Adrenal gland (tissue), 12 donors: Measurements from ENCODE around the gene GLYAT. TPM values are rescaled to one million over a fixed set of nuclear protein-coding genes. Genes with fewer than 3 reads are reported as not detected.
"Not testable (repeated sequence)": the region's sequence is repeated elsewhere in the genome, so short reads cannot be mapped to it uniquely, and the experiment has no call there.

Experiments
- DNase-seq, 7 donors: peaks; one replicate each; pipeline ENCODE4 v3.0.0-alpha.2; 2019 to 2020
- H3K27ac ChIP-seq, 5 donors: fragments of 200-600 bp; sonication (generic) in 4 of 5; 1 replicate in 3 of 5; 2 replicates in 2 of 5; pipeline versions ENCODE4 v1.5.1 to v1.8.0; 2016 to 2020; ENCODE audit warnings: mild to moderate bottlenecking in 1 of 5
- H3K27me3 ChIP-seq: fragments of 200-600 bp; 2 replicates; pipeline ENCODE4 v1.8.0; 2021
- H3K36me3 ChIP-seq, 2 donors: fragments of 200-600 bp; replicated peaks in 1 of 2; 1 replicate in 1 of 2; 2 replicates in 1 of 2; pipeline versions ENCODE4 v1.5.1 to v1.8.0; 2018 to 2022
- H3K4me1 ChIP-seq, 2 donors: fragments of 200-600 bp; replicated peaks in 1 of 2; 1 replicate in 1 of 2; 2 replicates in 1 of 2; pipeline versions ENCODE4 v1.5.1 to v1.8.0; 2018 to 2021
- H3K4me3 ChIP-seq, 4 donors: fragments of 200-600 bp; sonication (generic) in 3 of 4; one replicate each; pipeline ENCODE4 v1.5.1; 2016 to 2018
- H3K9me3 ChIP-seq, 3 donors: fragments of 200-600 bp; sonication (generic) in 1 of 3; replicated peaks in 1 of 3; 1 replicate in 2 of 3; 2 replicates in 1 of 3; pipeline versions ENCODE4 v1.5.1 to v1.8.0; 2016 to 2021
- CTCF ChIP-seq, 6 experiments: fragments of 450-650 bp in 4 of 6; fragments of 200-600 bp in 2 of 6; sonication (generic) in 1 of 6; IDR thresholded peaks; 1 replicate in 5 of 6; 2 replicates in 1 of 6; pipeline versions ENCODE4 v1.5.1 to v1.8.0; 2016 to 2021; ENCODE audit warnings: antibody characterized with exemption in 6 of 6, mild to moderate bottlenecking in 2 of 6, moderate library complexity in 1 of 6
- POLR2A ChIP-seq, 2 donors: fragments of 450-650 bp; IDR thresholded peaks; one replicate each; pipeline ENCODE4 v1.6.1; 2017; ENCODE audit warnings: antibody characterized with exemption in 2 of 2, mild to moderate bottlenecking in 2 of 2, moderate library complexity in 1 of 2
- WGBS, 4 donors: extraction: QIAGEN DNeasy Blood & Tissue Kit in 2 of 4; methylation state at CpG; one replicate each; pipeline versions ENCODE4 v1.1.5 to v1.1.7; 2013 to 2017; 5-methylcytosine and 5-hydroxymethylcytosine counted together
- intact Hi-C, 2 donors: fragments of 100-400 bp; cut with DNase I; formaldehyde crosslinking; loops; one replicate each; pipeline versions ENCODE4 v1.14.1 to v1.15.0; 2022 to 2023
- polyA plus RNA-seq, 3 donors: library from polyadenylated mRNA; stranded (reverse); fragments of 200-250 nt in 2 of 3; fragments of 350-450 nt in 1 of 3; fragmentation: Illumina TruSeq in 1 of 3; extraction: RNeasy Lipid Tissue Mini Kit (QIAGEN cat#74804) in 1 of 3; gene quantifications; one replicate each; pipeline ENCODE4 v1.2.3, GENCODE V29; 2013 to 2014
- total RNA-seq, 9 donors: library from RNA; depleted of rRNA in 4 of 9; stranded (reverse); fragments of >200 nt in 4 of 9; fragments of 120-200 nt in 1 of 9; fragmentation: NEBNext Ultra II Directional in 1 of 9; extraction: Animal tissue kit (Norgen Biotek cat#: 25700) in 1 of 9; gene quantifications; one replicate each; pipeline versions ENCODE4 v1.1.0 to v1.2.4, GENCODE V29; 2013 to 2023
- donor health status: healthy with polysubstance abuse.
- donor health status: Bipolar disorder and iron deficiency.
- donor health status: DM: yes; HTN: yes; CAD: no.
- donor health status: DM: no; HTN: no; CAD: no.
- donor health status: DM: no; HTN: no; CAD: no.
- donor health status: DM: yes; HTN: yes; CAD: no.

Gene GLYAT
- total and polyA plus RNA-seq, 12 donors, result 0.09 to 0.29 (median 0.13) TPM; not detected in 9

- no peak overlapping the region for H3K27ac ChIP-seq
- intact Hi-C loops, result no loop called here
- H3K9me3 ChIP-seq, result no peaks in the 10 kb centered on the region
- H3K36me3 ChIP-seq, result no peaks in the 10 kb centered on the region
- H3K4me1 ChIP-seq, result no peaks in the 10 kb centered on the region
- WGBS, 4 donors, result 69 to 94% (median 89%) methylated on average over 1 of the region's 1 CpG
- no peak overlapping the region for H3K4me3 ChIP-seq
- H3K27me3 ChIP-seq, result no peaks in the 10 kb centered on the region
- no peak for DNase-seq
- TF ChIP-seq POLR2A (IDR thresholded peaks at IDR 0.05) (no peak), CTCF (IDR thresholded peaks at IDR 0.05) (no peak)
Measured at GRCh38 chr11:58693026-58693425, 38.7 kb downstream of the GLYAT start.

- TF ChIP-seq CTCF (IDR thresholded peaks at IDR 0.05), result no peak
- TF ChIP-seq POLR2A (IDR thresholded peaks at IDR 0.05), result no peak
Measured at GRCh38 chr11:58691675-58692074, 40.1 kb downstream of the GLYAT start.

GRCh38 chr11:58688789-58689503, 42.8 kb downstream of the GLYAT start:
- 69 to 83% (median 75%) methylated on average over 4 of the region's 4 CpGs for WGBS, 4 donors
- no peak overlapping the region for H3K4me3 ChIP-seq
- TF ChIP-seq CTCF (IDR thresholded peaks at IDR 0.05) (no peak), POLR2A (IDR thresholded peaks at IDR 0.05) (no peak)
- H3K4me1 ChIP-seq, result no peaks in the 10 kb centered on the region
- no peaks in the 10 kb centered on the region for H3K36me3 ChIP-seq
- no peak for DNase-seq
- intact Hi-C loops, result no loop called here
- no peaks in the 10 kb centered on the region for H3K9me3 ChIP-seq
- no peak overlapping the region for H3K27ac ChIP-seq
- no peaks in the 10 kb centered on the region for H3K27me3 ChIP-seq

More at GRCh38 chr11:58691675-58692074, 40.1 kb downstream of the GLYAT start:
- DNase-seq, result no peak
- Histone ChIP-seq H3K36me3 (no peaks in the 10 kb centered on the region), H3K9me3 (no peaks in the 10 kb centered on the region), H3K27ac (no peak overlapping the region), H3K4me1 (no peaks in the 10 kb centered on the region), H3K27me3 (no peaks in the 10 kb centered on the region), H3K4me3 (no peak overlapping the region)
- intact Hi-C loops, result no loop called here
- WGBS, 4 donors, result 68 to 74% (median 69%) methylated on average over 5 of the region's 5 CpGs

GRCh38 chr11:58685973-58686722, 45.6 kb downstream of the GLYAT start:
- Histone ChIP-seq H3K27me3 (no peaks in the 10 kb centered on the region), H3K4me1 (no peaks in the 10 kb centered on the region), H3K9me3 (no peaks in the 10 kb centered on the region), H3K36me3 (no peaks in the 10 kb centered on the region), H3K4me3 (no peak overlapping the region), H3K27ac (no peak overlapping the region)
- WGBS, 4 donors, result 52 to 72% (median 60%) methylated on average over 9 of the region's 9 CpGs
- DNase-seq, result no peak
- TF ChIP-seq CTCF (IDR thresholded peaks at IDR 0.05) (no peak), POLR2A (IDR thresholded peaks at IDR 0.05) (no peak)
- intact Hi-C loops, result no loop called here

GRCh38 chr11:58682660-58683059, 49.1 kb downstream of the GLYAT start:
- H3K36me3 ChIP-seq, intact Hi-C loops, H3K9me3 ChIP-seq, H3K27ac ChIP-seq, H3K4me1 ChIP-seq, DNase-seq, H3K4me3 ChIP-seq: not testable (repeated sequence)
- peaks cover 12% of the 10 kb centered on the region for H3K27me3 ChIP-seq
- WGBS, 4 donors, result 71 to 79% (median 78%) methylated on average over 3 of the region's 3 CpGs

GRCh38 chr11:58677536-58677935, 54.2 kb downstream of the GLYAT start:
- intact Hi-C loops, result loop anchor here in 1 of 2 donors (10.0 kb wide), 1 partner anchor 113 kb away; no protein-coding TSS in a partner anchor
- H3K27ac ChIP-seq, H3K9me3 ChIP-seq, H3K36me3 ChIP-seq, H3K4me3 ChIP-seq, H3K4me1 ChIP-seq, DNase-seq: not testable (repeated sequence)
- WGBS, 4 donors, result 59 to 82% (median 68%) methylated on average over 1 of the region's 1 CpG
- H3K27me3 ChIP-seq, result peaks cover 12% of the 10 kb centered on the region
